Middle frontal gyrus (tissue), 1 donor: ENCODE results near the gene PEG3.

ENCODE experiments used
- DNase-seq: peaks from one replicate; pipeline ENCODE4 v3.0.0-alpha.2; 2015; ENCODE audit warnings: low spot score; ENCODE audit errors: extremely low spot score

Gene PEG3

GRCh38 chr19:56811480-56811879 lies 29.0 kb downstream of the PEG3 start:
- no peak for DNase-seq

GRCh38 chr19:56810260-56810659 lies 30.3 kb downstream of the PEG3 start:
- DNase-seq, result no peak

GRCh38 chr19:56808717-56809392 lies 31.7 kb downstream of the PEG3 start:
- DNase-seq, result no peak

- no peak for DNase-seq
These were observed 33.9 kb downstream of the PEG3 start for GRCh38 chr19:56806639-56807038.
